Neural cell (in vitro differentiated cells): ENCODE measurements around the gene DDX19B. TPM values are rescaled to one million over a fixed set of nuclear protein-coding genes. Genes with fewer than 3 reads are reported as not detected.

Experiments
- H2AFZ ChIP-seq: fragments of 200-600, 300-800 bp; sonication (generic), shearing (Covaris generic); 2 replicates; pipeline ENCODE4 v1.6.0; 2014; ENCODE audit warnings: low read depth, mild to moderate bottlenecking, antibody characterized with exemption, low read length, moderate library complexity
- H3F3A ChIP-seq: fragments of 200-600 bp; shearing (Covaris generic); 2 replicates; pipeline ENCODE4 v1.6.1; 2016; ENCODE audit warnings: mild to moderate bottlenecking, moderate library complexity, mixed read lengths, antibody characterized with exemption, low read length; ENCODE audit not compliant: insufficient read depth, poor library complexity, severe bottlenecking
- H3K27ac ChIP-seq: fragments of 200-600, 300-800 bp; sonication (generic), shearing (Covaris generic); 2 replicates; pipeline ENCODE4 v1.5.1; 2014; ENCODE audit warnings: mild to moderate bottlenecking, low read length, moderate library complexity
- H3K27me3 ChIP-seq: fragments of 300-800, 200-600 bp; sonication (generic), shearing (Covaris generic); 2 replicates; pipeline ENCODE4 v1.6.0; 2014; ENCODE audit warnings: mild to moderate bottlenecking, low read depth, low read length, moderate library complexity; ENCODE audit not compliant: insufficient read depth
- H3K36me3 ChIP-seq: fragments of 300-800, 200-600 bp; sonication (generic), shearing (Covaris generic); 2 replicates; pipeline ENCODE4 v1.5.1; 2014; ENCODE audit warnings: mild to moderate bottlenecking, antibody characterized with exemption, low read length, moderate library complexity; ENCODE audit not compliant: insufficient read depth
- H3K4me2 ChIP-seq: fragments of 300-800, 200-600 bp; sonication (generic), shearing (Covaris generic); 2 replicates; pipeline ENCODE4 v1.6.0; 2014; ENCODE audit warnings: mild to moderate bottlenecking, low read length
- H3K4me3 ChIP-seq: fragments of 300-800, 200-600 bp; sonication (generic), shearing (Covaris generic); 2 replicates; pipeline ENCODE4 v1.5.1; 2014; ENCODE audit warnings: mild to moderate bottlenecking, low read length, moderate library complexity
- H3K79me2 ChIP-seq: fragments of 200-600 bp; shearing (Covaris generic); replicated peaks from 2 replicates; pipeline ENCODE4 v1.6.0; 2014; ENCODE audit warnings: mild to moderate bottlenecking, low read length, moderate library complexity; ENCODE audit not compliant: insufficient read depth
- H3K9ac ChIP-seq: fragments of 300-800, 200-600 bp; sonication (generic), shearing (Covaris generic); 2 replicates; pipeline ENCODE4 v1.6.1; 2016; ENCODE audit warnings: mild to moderate bottlenecking, low read length, mixed read lengths
- H3K9me2 ChIP-seq: fragments of 200-600 bp; shearing (Covaris generic); 2 replicates; pipeline ENCODE4 v1.6.1; 2016; ENCODE audit warnings: mild to moderate bottlenecking, low read length, mixed read lengths; ENCODE audit not compliant: insufficient read depth
- H3K9me3 ChIP-seq: fragments of 200-600, 300-800 bp; sonication (generic), shearing (Covaris generic); 2 replicates; pipeline ENCODE4 v1.6.1; 2016; ENCODE audit warnings: mild to moderate bottlenecking, mixed run types, low read length, moderate library complexity, mixed read lengths
- H4K20me1 ChIP-seq: fragments of 200-600 bp; shearing (Covaris generic); 2 replicates; pipeline ENCODE4 v1.6.1; 2016; ENCODE audit warnings: mild to moderate bottlenecking, mixed run types; ENCODE audit not compliant: insufficient read depth
- CTCF ChIP-seq: fragments of 450-650 bp; IDR thresholded peaks from 2 replicates; pipeline ENCODE4 v1.5.1; 2014; ENCODE audit warnings: antibody characterized with exemption, mild to moderate bottlenecking, moderate library complexity; ENCODE audit not compliant: poor library complexity, severe bottlenecking
- EP300 ChIP-seq: fragments of 450-650 bp; conservative IDR thresholded peaks from 2 replicates; pipeline ENCODE4 v1.6.1; 2014; ENCODE audit warnings: antibody characterized with exemption, mild to moderate bottlenecking, moderate library complexity; ENCODE audit not compliant: poor library complexity, severe bottlenecking
- EZH2 ChIP-seq: fragments of 200-600, 300-800 bp; shearing (Covaris generic), sonication (generic); IDR thresholded peaks from 2 replicates; pipeline ENCODE4 v1.6.1; 2014; ENCODE audit warnings: antibody characterized with exemption, low read length, borderline replicate concordance, mild to moderate bottlenecking; ENCODE audit not compliant: insufficient read depth, poor library complexity, severe bottlenecking
- MXI1 ChIP-seq: fragments of 450-650 bp; conservative IDR thresholded peaks from 2 replicates; pipeline ENCODE4 v1.6.1; 2014; ENCODE audit warnings: antibody characterized with exemption, mild to moderate bottlenecking; ENCODE audit not compliant: poor library complexity, severe bottlenecking
- POLR2AphosphoS5 ChIP-seq: IDR thresholded peaks from 2 replicates; pipeline ENCODE4 v1.6.1; 2012
- RAD21 ChIP-seq: fragments of 450-650 bp; conservative IDR thresholded peaks from 2 replicates; pipeline ENCODE4 v1.6.1; 2014; ENCODE audit warnings: antibody characterized with exemption, mild to moderate bottlenecking, moderate library complexity
- REST ChIP-seq: IDR thresholded peaks from 2 replicates; pipeline ENCODE4 v1.6.1; 2012; ENCODE audit warnings: borderline replicate concordance
- SMC3 ChIP-seq: fragments of 450-650 bp; conservative IDR thresholded peaks from 2 replicates; pipeline ENCODE4 v1.6.1; 2014; ENCODE audit warnings: antibody characterized with exemption, mild to moderate bottlenecking, moderate library complexity; ENCODE audit not compliant: poor library complexity
- TAF1 ChIP-seq: IDR thresholded peaks from 2 replicates; pipeline ENCODE4 v1.6.1; 2012; ENCODE audit warnings: low read depth
- polyA plus RNA-seq: library from polyadenylated mRNA; depleted of rRNA; stranded (reverse); fragments of >200 nt; gene quantifications from 2 replicates; pipeline ENCODE4 v1.2.3, GENCODE V29; 2014

Gene DDX19B
- polyA plus RNA-seq, 1 donor from 2014 or later = 47.8 TPM

- TF ChIP-seq EP300 = no peak
These were observed 29.5 kb upstream of the DDX19B start (continued) for GRCh38 chr16:70269471-70269870.

- Histone ChIP-seq H4K20me1 (no peaks in the 10 kb centered on the region), H3K9me3 (no peaks in the 10 kb centered on the region), H3F3A (no peaks in the 10 kb centered on the region), H3K79me2 (no peaks in the 10 kb centered on the region), H3K9ac (no peak overlapping the region), H3K27me3 (no peaks in the 10 kb centered on the region), H3K36me3 (no peaks in the 10 kb centered on the region), H3K27ac (no peak overlapping the region), H3K4me3 (no peak overlapping the region), H3K9me2 (no peaks in the 10 kb centered on the region), H2AFZ (no peak overlapping the region), H3K4me2 (no peak overlapping the region)
- TF ChIP-seq EP300 = no peak
- TF ChIP-seq TAF1 = no peak
- TF ChIP-seq SMC3 = no peak
- no peak for TF ChIP-seq EZH2
- TF ChIP-seq RAD21 = no peak
- no peak for TF ChIP-seq MXI1
- no peak for TF ChIP-seq CTCF
- TF ChIP-seq REST = no peak
- TF ChIP-seq POLR2AphosphoS5 = no peak
These were observed 28.8 kb upstream of the DDX19B start for GRCh38 chr16:70270176-70270575.

GRCh38 chr16:70271696-70272095, 27.3 kb upstream of the DDX19B start:
- Histone ChIP-seq H3K9me2 (no peaks in the 10 kb centered on the region), H3K9me3 (no peaks in the 10 kb centered on the region), H3K36me3 (no peaks in the 10 kb centered on the region), H3K27me3 (no peaks in the 10 kb centered on the region), H3K4me3 (no peak overlapping the region), H4K20me1 (no peaks in the 10 kb centered on the region), H2AFZ (no peak overlapping the region), H3K27ac (no peak overlapping the region), H3K4me2 (no peak overlapping the region), H3K9ac (no peak overlapping the region), H3K79me2 (no peaks in the 10 kb centered on the region), H3F3A (no peaks in the 10 kb centered on the region)
- TF ChIP-seq REST (no peak), RAD21 (no peak), EZH2 (no peak), TAF1 (no peak), MXI1 (no peak), POLR2AphosphoS5 (no peak), EP300 (no peak), CTCF (no peak), SMC3 (no peak)
